HG03439 (cell line): ENCODE measurements around the gene DPY30.

Source experiments
- ATAC-seq: cut with Tn5 transposase; IDR thresholded peaks from one replicate; pipeline ENCODE4 v1.9.1; 2021; ENCODE audit warnings: mild to moderate bottlenecking, moderate library complexity; ENCODE audit not compliant: unreplicated experiment

DPY30 gene

GRCh38 chr2:32010280-32010669 is 29.3 kb downstream of the DPY30 start:
- ATAC-seq, result peak; percentile 48

DNA sequence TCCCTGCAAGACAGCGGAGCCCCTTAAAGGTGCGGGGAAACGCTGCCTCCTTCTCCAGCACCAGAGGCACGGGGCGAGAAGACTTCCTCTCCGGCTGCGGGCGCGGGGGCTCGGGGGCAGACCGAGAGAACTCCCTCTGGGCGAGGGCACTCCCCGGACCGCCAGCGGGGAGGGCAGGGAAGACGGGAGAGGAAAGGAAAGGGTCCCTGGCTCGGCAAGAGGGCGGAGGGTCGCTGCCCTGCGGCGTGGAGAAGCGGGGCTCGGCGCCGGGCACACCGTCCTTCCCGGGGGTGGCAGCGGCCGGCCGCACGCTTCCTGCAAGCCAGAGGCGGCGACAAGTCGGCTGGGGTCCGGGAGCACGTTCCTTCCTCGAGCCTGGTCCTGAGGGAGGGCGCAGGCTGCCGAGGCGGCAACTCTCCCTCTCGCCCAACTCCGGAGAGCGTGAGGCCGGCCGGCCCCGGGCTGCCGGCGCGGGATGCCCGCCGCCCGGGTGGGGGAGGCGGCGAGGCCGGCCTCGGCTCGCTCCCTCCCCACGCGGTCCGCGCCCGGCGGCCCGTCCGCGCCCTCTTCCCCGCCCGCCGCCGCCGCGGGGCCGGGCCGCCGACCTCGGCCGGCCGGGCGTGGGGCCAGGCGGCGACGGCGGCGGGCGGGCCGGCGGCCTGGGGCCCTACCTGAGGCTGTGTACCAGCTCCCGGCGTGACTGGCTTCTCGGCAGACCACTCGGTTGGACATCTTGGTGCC is 29.9 kb downstream of the DPY30 start:
- ATAC-seq, result peak; percentile 28

DNA sequence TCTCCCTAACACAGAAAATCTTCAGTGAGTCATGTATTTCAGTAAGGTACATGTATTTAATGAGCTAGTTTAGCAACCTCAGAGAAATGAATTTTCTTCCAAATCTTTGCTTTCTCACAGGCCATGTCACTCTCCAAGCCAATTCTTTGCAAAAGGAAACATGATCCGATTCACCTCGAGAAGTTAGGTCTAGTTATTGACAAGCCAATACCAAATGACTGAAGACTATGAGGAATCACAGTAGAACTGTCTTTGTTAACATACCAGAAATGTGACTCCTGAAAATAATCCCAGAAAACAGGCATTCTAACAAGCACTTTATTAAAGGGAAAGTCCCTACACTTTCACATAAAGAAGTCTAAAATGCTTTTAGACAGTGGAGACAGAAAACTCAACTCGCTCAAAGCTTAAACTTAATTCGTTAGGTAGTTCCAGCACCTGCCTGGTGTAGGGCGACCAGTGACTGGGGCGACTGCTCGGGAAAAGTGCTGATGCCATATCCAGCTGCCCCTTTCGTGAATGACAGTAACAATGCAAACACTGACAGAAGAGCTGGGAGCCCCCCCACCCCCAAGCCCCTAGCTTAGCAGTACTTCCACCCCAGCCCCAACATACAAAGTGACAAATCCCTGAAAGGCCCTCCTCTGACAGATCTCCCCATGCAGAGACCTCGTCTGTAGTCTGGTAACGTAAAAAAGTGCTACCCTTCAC is 30.6 kb downstream of the DPY30 start:
- peak; percentile 0 for ATAC-seq

DNA sequence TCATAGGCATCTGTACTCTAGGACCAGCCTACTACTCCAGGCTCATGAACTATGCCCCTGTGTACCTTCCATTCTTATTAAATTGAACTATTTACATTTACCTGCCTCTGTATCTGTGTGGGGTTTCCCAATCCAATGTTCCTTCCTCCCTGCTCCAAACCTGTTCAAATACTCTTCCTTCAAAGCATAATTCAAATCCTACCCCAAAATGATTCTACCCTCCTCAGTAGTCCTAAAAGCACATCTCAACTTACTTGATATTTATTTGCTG is 32.5 kb downstream of the DPY30 start:
- no peak for ATAC-seq

DNA sequence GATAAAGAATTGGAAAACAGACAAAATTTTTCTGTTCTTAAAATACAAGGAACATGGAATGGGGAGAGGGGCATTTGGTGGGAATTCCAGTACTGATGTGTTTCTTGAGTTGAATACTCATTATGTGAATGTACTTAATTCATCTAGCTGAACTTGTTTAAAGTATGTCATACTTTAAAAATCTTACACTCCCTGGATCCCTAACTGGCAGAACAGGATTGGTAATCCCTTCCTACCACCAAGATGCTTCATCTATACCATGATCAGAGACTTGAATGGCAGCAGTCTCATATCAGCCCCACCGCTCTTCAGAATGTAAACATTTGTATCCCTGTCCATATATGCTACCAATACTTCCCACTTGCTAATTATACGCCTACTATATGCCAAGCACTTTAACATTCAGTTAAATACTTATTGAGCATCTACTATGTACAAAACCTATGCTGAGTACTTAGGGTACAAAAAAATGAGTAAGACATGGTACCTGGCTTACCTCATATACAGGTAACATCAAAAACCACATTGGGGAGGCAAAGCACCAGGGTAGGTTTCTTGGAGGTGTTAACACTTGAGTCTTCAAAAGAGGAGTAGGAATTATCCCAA is 34.1 kb downstream of the DPY30 start:
- ATAC-seq, result no peak

DNA sequence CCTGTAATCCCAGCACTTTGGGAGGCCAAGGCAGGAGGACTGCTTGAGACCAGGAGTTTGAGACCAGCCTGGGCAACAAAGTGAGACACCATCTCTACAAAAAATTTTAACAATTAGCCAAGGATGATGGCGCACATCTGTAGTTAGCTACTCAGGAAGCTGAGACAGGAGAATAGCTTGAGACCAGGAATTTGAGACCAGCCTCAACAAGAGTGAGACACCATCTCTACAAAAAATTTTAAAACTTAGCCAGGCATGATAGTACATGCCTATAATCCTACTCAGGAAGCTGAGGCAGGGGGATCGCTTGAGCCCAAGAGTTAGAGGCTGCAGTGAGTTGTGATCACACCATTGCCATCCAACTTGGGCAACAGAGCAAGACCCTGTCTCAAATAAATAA is 35.8 kb downstream of the DPY30 start:
- no peak for ATAC-seq

DNA sequence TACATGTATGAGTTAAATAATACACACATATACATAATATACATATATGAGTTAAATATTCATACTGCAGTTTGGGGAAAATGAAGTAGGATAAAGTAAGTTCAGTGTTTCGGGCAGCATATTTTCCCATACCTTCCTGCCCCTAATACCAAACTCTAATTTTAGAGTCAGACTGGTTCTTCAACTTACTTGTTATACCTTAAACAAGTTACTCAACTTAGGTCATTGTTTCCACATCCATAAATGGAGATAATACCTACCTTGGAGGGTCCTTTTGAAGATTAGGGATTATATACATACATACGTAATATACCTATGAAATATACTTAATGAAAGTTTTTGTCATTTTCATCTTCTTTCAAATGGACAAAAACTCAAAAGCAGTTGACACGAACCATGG is 37.2 kb downstream of the DPY30 start:
- no peak for ATAC-seq

DNA sequence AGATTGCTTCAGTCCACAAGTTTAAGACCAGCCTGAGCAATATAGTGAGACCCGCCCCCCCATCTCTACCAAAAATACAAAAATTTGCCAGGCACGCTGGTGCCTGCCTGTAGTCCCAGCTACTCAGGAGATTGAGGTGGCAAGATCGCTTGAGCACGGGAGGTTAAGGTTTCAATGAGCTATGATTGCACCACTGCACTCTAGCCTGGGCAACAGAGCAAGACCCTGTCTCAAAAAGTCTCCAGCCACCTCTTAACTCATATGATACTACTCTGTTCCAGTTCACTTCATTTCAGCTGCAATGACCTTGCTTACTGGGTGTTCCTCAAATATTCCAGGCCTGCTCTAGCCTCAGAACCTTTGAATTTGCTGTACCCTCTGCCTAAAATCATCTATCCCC is 40.2 kb downstream of the DPY30 start:
- ATAC-seq, result no peak

GRCh38 chr2:31998731-31999383 is 40.7 kb downstream of the DPY30 start:
- no peak for ATAC-seq

GRCh38 chr2:31997653-31998052 is 42.0 kb downstream of the DPY30 start:
- ATAC-seq, result no peak

DNA sequence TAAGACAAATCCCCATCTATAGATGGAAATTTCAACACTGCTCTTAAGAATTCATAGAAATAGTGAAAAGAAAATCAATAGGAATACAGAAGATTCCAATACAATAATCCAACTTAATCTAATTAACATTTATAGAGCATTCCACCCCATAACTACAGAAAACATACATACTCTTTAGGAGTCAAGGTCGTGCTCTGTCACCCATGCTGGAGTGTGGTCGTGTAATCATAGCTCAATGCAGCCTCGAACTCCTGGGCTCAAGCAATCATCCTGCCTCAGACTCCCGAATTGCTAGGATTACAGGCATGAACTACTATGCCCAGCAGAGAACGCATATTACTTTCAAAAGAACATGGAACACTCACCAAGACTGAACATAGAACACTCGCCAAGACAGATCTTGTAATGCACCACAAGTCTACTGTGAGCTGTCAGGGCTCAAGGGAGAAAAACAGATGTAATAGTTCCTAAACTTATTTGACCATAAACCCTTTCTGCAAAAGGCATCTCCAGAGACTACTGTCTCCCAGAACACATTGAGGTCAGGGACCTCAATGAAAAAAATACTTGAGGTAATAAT is 42.9 kb downstream of the DPY30 start:
- no peak for ATAC-seq

GRCh38 chr2:31992934-31993333 is 46.7 kb downstream of the DPY30 start:
- no peak for ATAC-seq

GRCh38 chr2:31992025-31992579 is 47.5 kb downstream of the DPY30 start:
- no peak for ATAC-seq

GRCh38 chr2:31989946-31990345 is 49.7 kb downstream of the DPY30 start:
- ATAC-seq, result no peak

DNA sequence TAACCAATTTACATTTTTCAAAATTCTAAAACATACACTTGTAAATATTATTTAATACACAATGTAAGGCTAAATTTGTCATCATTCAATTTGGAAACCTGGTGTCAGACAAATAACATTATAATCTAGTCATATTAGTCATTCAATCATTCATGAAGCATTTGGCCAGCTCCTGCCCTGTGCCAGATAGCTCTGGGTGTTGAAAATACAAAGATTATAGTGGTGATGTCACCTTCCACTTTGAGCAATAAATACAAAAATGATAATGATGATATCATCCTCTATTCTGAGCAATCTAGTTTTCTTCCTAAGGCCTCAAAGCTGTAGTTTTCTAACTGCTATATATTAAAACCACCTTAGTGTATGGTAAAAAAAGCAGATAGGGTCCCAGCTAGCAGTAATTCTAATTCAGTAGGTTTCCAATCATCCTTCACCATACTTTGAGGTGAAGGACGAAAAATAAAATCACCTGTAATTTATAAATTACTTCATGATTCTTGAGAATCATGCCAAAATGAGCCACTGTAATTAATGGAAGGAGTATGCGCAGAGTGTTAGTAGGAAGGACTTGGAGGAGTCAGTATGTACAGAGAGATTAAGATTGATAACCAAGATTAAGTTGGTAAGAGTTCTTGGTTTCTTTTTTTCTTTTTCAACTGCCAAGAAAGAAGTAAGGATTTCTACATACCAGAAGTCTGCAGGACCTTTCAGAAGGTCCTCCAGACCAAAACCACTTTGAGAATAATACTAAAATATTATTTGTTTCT is 52.0 kb downstream of the DPY30 start:
- ATAC-seq, result no peak

GRCh38 chr2:31986906-31987305 is 52.7 kb downstream of the DPY30 start:
- no peak for ATAC-seq

DNA sequence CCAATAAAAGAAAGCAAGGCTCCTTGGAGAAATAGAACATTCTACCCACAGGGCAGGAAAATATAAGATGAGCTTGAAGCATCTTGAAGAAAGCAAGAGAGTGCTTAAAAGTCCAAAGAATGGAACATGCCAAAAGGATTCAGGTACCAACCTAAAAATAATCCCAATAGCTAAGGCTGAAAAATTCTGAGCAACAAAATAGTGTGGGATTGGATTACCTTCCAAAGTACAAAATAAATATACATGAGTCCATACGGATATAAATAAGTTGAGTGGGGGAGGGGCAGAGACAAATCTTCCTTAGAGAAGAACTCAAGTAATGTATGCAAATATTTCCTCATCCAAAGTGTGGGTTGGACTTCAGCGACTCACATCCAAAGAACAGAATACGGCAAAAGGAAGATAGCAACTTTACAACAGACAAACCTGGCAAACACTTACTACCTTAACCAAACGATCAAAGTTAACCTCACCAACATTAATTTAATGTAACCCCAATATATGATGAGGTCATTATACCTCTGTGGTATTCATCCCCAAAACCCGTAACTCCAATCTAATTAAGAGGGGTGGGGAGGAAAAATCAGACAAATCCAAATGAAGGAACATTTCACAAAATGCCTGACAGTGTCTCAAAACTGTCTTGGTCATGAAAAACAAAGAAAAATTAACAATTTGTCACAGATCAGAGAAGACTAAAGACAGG is 55.7 kb downstream of the DPY30 start:
- ATAC-seq, result no peak

- ATAC-seq, result peak; percentile 99
These were observed 58.8 kb downstream of the DPY30 start for GRCh38 chr2:31980674-31981356.

DNA sequence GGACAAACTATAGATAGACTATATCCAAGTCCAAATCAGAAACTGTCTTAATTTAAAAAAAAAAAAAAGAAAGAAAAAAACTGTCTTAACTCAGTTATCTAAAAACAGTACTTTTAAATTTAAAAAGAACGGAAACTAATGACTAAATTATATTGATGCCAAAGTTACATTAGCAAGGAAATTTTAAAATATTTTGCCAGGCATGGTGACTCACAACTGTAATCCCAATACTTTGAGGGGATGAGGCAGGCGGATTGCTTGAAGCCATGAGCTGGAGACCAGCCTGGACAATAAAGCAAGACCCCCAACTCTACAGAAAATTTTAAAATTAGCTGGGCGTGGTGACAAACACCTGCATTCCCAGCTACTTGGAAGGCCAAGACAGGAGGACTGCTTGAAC is 59.6 kb downstream of the DPY30 start:
- no peak for ATAC-seq
